ENCODE measurements around the gene APCDD1. TPM values are rescaled to one million over a fixed set of nuclear protein-coding genes. Genes with fewer than 3 reads are reported as not detected.

Gene APCDD1
- total and polyA plus RNA-seq, 2 donors (not counting 1 experiment from before 2014, with no cell fraction given): 15.3 to 17.3 TPM

- TF ChIP-seq EZH2 (IDR thresholded peaks at IDR 0.05; ENCODE audit: low read length, missing control alignments) (no peak), CTCF (conservative IDR thresholded peaks at IDR 0.05 in 1 of 2, IDR thresholded peaks at IDR 0.05 in 1 of 2; ENCODE audit: low read depth in 1 of 2, low read length in 2 of 2) (no peak)
- Histone ChIP-seq H3K4me3 (replicated peaks in 1 of 4; ENCODE audit: control extremely low read depth in 1 of 4, insufficient read depth in 1 of 4, low read depth in 3 of 4, low read length in 4 of 4) (no peak overlapping the region), H3K4me1 (ENCODE audit: control insufficient read depth, extremely low read depth, insufficient read depth, low read length) (no peaks in the 10 kb centered on the region), H4K20me1 (ENCODE audit: control insufficient read depth, extremely low read depth, insufficient read depth, low read length) (no peaks in the 10 kb centered on the region), H2AFZ (ENCODE audit: low read length) (no peak overlapping the region), H3K9me3 (ENCODE audit: control insufficient read depth, insufficient read depth, low read depth, low read length) (no peaks in the 10 kb centered on the region), H3K79me2 (ENCODE audit: control insufficient read depth, insufficient read depth, low read length) (no peaks in the 10 kb centered on the region), H3K27me3 (ENCODE audit: control insufficient read depth, insufficient read depth, low read length) (no peaks in the 10 kb centered on the region), H3K9ac (ENCODE audit: insufficient read depth, low read length) (no peak overlapping the region), H3K36me3 (ENCODE audit: control insufficient read depth, insufficient read depth, low read length) (no peaks in the 10 kb centered on the region), H3K27ac (ENCODE audit: insufficient read depth, low read length) (no peak overlapping the region), H3K4me2 (ENCODE audit: extremely low read depth, insufficient read depth, low read length) (no peak overlapping the region)
- DNase-seq (ENCODE audit: low read depth in 2 of 2): no peak
Observed at GRCh38 chr18:10405816-10406663, 48.4 kb upstream of the APCDD1 start.

- H3K79me2 ChIP-seq (ENCODE audit: control insufficient read depth, insufficient read depth, low read length): no peaks in the 10 kb centered on the region
- no peaks in the 10 kb centered on the region for H3K27me3 ChIP-seq (ENCODE audit: control insufficient read depth, insufficient read depth, low read length)
- no peaks in the 10 kb centered on the region for H3K9me3 ChIP-seq (ENCODE audit: control insufficient read depth, insufficient read depth, low read depth, low read length)
- no peak overlapping the region for H3K4me3 ChIP-seq (replicated peaks in 1 of 4; ENCODE audit: control extremely low read depth in 1 of 4, insufficient read depth in 1 of 4, low read depth in 3 of 4, low read length in 4 of 4)
- no peaks in the 10 kb centered on the region for H3K4me1 ChIP-seq (ENCODE audit: control insufficient read depth, extremely low read depth, insufficient read depth, low read length)
- H3K4me2 ChIP-seq (ENCODE audit: extremely low read depth, insufficient read depth, low read length): no peak overlapping the region
- no peaks in the 10 kb centered on the region for H3K36me3 ChIP-seq (ENCODE audit: control insufficient read depth, insufficient read depth, low read length)
- H3K27ac ChIP-seq (ENCODE audit: insufficient read depth, low read length): no peak overlapping the region
- no peak overlapping the region for H2AFZ ChIP-seq (ENCODE audit: low read length)
- H3K9ac ChIP-seq (ENCODE audit: insufficient read depth, low read length): no peak overlapping the region
- TF ChIP-seq CTCF (conservative IDR thresholded peaks at IDR 0.05 in 1 of 2, IDR thresholded peaks at IDR 0.05 in 1 of 2; ENCODE audit: low read depth in 1 of 2, low read length in 2 of 2) (no peak), EZH2 (IDR thresholded peaks at IDR 0.05; ENCODE audit: low read length, missing control alignments) (no peak)
- no peak for DNase-seq (ENCODE audit: low read depth in 2 of 2)
- no peaks in the 10 kb centered on the region for H4K20me1 ChIP-seq (ENCODE audit: control insufficient read depth, extremely low read depth, insufficient read depth, low read length)
Observed at GRCh38 chr18:10408131-10408530, 46.3 kb upstream of the APCDD1 start.

- Histone ChIP-seq H3K9ac (ENCODE audit: insufficient read depth, low read length) (no peak overlapping the region), H3K36me3 (ENCODE audit: control insufficient read depth, insufficient read depth, low read length) (no peaks in the 10 kb centered on the region), H3K27me3 (ENCODE audit: control insufficient read depth, insufficient read depth, low read length) (no peaks in the 10 kb centered on the region), H3K27ac (ENCODE audit: insufficient read depth, low read length) (no peak overlapping the region), H3K4me3 (replicated peaks in 1 of 4; ENCODE audit: control extremely low read depth in 1 of 4, insufficient read depth in 1 of 4, low read depth in 3 of 4, low read length in 4 of 4) (no peak overlapping the region), H3K4me2 (ENCODE audit: extremely low read depth, insufficient read depth, low read length) (no peak overlapping the region), H2AFZ (ENCODE audit: low read length) (no peak overlapping the region), H4K20me1 (ENCODE audit: control insufficient read depth, extremely low read depth, insufficient read depth, low read length) (no peaks in the 10 kb centered on the region), H3K79me2 (ENCODE audit: control insufficient read depth, insufficient read depth, low read length) (no peaks in the 10 kb centered on the region), H3K4me1 (ENCODE audit: control insufficient read depth, extremely low read depth, insufficient read depth, low read length) (no peaks in the 10 kb centered on the region), H3K9me3 (ENCODE audit: control insufficient read depth, insufficient read depth, low read depth, low read length) (no peaks in the 10 kb centered on the region)
- DNase-seq (ENCODE audit: low read depth in 2 of 2): no peak
- no peak for TF ChIP-seq EZH2 (IDR thresholded peaks at IDR 0.05; ENCODE audit: low read length, missing control alignments)
- no peak for TF ChIP-seq CTCF (conservative IDR thresholded peaks at IDR 0.05 in 1 of 2, IDR thresholded peaks at IDR 0.05 in 1 of 2; ENCODE audit: low read depth in 1 of 2, low read length in 2 of 2)
Observed at GRCh38 chr18:10409041-10409440, 45.4 kb upstream of the APCDD1 start.
